ENCODE data around the gene EFCAB6.

DNA sequence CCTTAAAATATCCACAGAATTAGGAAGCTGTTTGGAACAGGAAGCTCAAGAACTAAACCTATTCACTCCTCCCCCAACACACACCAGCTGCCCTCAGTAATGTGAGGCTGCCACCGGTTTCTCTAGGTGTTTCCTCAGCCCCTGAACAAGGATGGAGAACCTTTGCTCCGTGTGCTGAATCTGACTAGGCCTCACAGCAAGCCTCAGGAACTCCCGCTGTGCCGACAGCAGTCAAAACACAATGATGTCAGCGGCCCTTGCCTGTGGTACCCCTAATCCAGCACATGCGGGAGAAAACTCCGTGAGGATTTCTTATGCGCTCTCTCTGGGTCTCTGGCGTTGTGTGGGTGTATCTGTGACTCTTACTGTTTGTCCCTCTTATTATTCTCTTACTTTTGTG is 153.3 kb downstream of the EFCAB6 start:
- TF ChIP-seq, protein P1, sequence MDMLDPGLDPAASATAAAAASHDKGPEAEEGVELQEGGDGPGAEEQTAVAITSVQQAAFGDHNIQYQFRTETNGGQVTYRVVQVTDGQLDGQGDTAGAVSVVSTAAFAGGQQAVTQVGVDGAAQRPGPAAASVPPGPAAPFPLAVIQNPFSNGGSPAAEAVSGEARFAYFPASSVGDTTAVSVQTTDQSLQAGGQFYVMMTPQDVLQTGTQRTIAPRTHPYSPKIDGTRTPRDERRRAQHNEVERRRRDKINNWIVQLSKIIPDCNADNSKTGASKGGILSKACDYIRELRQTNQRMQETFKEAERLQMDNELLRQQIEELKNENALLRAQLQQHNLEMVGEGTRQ (CRISPR knock-in tag; IDR thresholded peaks at IDR 0.05) = no peak
- no peak for TF ChIP-seq ZNF396 (CRISPR knock-in tag; IDR thresholded peaks at IDR 0.05; ENCODE audit: borderline replicate concordance)
- TF ChIP-seq, protein P2, sequence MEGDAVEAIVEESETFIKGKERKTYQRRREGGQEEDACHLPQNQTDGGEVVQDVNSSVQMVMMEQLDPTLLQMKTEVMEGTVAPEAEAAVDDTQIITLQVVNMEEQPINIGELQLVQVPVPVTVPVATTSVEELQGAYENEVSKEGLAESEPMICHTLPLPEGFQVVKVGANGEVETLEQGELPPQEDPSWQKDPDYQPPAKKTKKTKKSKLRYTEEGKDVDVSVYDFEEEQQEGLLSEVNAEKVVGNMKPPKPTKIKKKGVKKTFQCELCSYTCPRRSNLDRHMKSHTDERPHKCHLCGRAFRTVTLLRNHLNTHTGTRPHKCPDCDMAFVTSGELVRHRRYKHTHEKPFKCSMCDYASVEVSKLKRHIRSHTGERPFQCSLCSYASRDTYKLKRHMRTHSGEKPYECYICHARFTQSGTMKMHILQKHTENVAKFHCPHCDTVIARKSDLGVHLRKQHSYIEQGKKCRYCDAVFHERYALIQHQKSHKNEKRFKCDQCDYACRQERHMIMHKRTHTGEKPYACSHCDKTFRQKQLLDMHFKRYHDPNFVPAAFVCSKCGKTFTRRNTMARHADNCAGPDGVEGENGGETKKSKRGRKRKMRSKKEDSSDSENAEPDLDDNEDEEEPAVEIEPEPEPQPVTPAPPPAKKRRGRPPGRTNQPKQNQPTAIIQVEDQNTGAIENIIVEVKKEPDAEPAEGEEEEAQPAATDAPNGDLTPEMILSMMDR (IDR thresholded peaks at IDR 0.05) = no peak
- no peak for TF ChIP-seq JUN (CRISPR knock-in tag; IDR thresholded peaks at IDR 0.05)
- no peak for TF ChIP-seq ESRRA (CRISPR knock-in tag; IDR thresholded peaks at IDR 0.05; ENCODE audit: borderline replicate concordance)
- TF ChIP-seq, protein P3, sequence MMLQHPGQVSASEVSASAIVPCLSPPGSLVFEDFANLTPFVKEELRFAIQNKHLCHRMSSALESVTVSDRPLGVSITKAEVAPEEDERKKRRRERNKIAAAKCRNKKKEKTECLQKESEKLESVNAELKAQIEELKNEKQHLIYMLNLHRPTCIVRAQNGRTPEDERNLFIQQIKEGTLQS (CRISPR knock-in tag; conservative IDR thresholded peaks at IDR 0.05) = no peak
- TF ChIP-seq, protein P4, sequence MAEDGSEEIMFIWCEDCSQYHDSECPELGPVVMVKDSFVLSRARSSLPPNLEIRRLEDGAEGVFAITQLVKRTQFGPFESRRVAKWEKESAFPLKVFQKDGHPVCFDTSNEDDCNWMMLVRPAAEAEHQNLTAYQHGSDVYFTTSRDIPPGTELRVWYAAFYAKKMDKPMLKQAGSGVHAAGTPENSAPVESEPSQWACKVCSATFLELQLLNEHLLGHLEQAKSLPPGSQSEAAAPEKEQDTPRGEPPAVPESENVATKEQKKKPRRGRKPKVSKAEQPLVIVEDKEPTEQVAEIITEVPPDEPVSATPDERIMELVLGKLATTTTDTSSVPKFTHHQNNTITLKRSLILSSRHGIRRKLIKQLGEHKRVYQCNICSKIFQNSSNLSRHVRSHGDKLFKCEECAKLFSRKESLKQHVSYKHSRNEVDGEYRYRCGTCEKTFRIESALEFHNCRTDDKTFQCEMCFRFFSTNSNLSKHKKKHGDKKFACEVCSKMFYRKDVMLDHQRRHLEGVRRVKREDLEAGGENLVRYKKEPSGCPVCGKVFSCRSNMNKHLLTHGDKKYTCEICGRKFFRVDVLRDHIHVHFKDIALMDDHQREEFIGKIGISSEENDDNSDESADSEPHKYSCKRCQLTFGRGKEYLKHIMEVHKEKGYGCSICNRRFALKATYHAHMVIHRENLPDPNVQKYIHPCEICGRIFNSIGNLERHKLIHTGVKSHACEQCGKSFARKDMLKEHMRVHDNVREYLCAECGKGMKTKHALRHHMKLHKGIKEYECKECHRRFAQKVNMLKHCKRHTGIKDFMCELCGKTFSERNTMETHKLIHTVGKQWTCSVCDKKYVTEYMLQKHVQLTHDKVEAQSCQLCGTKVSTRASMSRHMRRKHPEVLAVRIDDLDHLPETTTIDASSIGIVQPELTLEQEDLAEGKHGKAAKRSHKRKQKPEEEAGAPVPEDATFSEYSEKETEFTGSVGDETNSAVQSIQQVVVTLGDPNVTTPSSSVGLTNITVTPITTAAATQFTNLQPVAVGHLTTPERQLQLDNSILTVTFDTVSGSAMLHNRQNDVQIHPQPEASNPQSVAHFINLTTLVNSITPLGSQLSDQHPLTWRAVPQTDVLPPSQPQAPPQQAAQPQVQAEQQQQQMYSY (CRISPR knock-in tag; IDR thresholded peaks at IDR 0.05) = no peak
- TF ChIP-seq, protein P5, sequence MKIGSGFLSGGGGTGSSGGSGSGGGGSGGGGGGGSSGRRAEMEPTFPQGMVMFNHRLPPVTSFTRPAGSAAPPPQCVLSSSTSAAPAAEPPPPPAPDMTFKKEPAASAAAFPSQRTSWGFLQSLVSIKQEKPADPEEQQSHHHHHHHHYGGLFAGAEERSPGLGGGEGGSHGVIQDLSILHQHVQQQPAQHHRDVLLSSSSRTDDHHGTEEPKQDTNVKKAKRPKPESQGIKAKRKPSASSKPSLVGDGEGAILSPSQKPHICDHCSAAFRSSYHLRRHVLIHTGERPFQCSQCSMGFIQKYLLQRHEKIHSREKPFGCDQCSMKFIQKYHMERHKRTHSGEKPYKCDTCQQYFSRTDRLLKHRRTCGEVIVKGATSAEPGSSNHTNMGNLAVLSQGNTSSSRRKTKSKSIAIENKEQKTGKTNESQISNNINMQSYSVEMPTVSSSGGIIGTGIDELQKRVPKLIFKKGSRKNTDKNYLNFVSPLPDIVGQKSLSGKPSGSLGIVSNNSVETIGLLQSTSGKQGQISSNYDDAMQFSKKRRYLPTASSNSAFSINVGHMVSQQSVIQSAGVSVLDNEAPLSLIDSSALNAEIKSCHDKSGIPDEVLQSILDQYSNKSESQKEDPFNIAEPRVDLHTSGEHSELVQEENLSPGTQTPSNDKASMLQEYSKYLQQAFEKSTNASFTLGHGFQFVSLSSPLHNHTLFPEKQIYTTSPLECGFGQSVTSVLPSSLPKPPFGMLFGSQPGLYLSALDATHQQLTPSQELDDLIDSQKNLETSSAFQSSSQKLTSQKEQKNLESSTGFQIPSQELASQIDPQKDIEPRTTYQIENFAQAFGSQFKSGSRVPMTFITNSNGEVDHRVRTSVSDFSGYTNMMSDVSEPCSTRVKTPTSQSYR (CRISPR knock-in tag; IDR thresholded peaks at IDR 0.05) = no peak
- TF ChIP-seq, protein P6, sequence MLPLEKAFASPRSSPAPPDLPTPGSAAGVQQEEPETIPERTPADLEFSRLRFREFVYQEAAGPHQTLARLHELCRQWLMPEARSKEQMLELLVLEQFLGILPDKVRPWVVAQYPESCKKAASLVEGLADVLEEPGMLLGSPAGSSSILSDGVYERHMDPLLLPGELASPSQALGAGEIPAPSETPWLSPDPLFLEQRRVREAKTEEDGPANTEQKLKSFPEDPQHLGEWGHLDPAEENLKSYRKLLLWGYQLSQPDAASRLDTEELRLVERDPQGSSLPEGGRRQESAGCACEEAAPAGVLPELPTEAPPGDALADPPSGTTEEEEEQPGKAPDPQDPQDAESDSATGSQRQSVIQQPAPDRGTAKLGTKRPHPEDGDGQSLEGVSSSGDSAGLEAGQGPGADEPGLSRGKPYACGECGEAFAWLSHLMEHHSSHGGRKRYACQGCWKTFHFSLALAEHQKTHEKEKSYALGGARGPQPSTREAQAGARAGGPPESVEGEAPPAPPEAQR (CRISPR knock-in tag; IDR thresholded peaks at IDR 0.05) = no peak
